GM19467 (cell line): ENCODE data around the gene PMM2.

ENCODE experiments used
- ATAC-seq: cut with Tn5 transposase; IDR thresholded peaks from one replicate; pipeline ENCODE4 v1.9.1; 2021; ENCODE audit warnings: mild to moderate bottlenecking, moderate library complexity; ENCODE audit not compliant: unreplicated experiment

PMM2 gene

DNA sequence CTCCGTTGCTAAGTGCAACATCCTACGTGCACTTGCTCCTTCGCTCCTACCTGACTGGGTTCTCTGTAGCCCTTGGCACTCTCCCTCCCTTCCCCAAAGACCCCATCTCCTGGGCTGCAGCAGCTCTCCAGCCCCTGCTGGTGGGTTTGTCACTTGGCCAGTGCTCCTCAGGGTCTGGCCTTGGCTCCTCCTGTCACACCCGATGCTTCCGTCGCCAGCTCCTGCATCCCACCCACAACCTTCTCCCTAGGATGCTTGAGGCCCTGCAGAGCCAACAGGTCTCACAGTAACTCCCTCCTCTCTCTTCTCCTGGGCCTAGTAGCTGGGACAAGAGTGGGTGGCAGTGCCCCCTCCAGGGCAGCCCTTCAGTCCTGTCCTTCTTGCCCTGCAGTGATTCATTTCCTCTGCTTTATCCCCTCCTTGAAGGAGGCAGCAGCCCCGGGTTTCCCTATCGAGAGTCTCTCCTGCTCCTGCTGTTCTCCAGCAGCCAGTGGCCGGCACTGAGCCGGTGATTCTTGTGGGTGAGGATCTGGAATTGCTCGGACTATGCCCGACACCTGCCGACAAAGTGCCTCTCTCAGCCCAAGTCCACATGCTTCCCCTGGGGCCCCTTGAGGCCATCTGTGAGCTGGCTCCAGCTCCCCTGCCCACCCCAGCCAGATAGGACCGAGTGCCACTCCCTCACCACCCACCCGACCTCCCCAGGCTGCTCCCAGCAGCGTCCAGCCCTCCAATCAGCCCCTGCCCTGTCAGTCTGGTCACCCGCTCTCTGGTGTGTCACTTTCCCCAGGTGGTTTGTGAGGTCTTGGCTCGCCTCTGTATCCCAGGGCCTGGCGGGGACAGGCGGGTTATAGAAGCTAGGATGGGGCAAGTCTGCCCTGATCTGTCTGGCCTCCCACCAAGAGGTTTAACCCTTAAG is 88.3 kb downstream of the PMM2 start:
- ATAC-seq = no peak

DNA sequence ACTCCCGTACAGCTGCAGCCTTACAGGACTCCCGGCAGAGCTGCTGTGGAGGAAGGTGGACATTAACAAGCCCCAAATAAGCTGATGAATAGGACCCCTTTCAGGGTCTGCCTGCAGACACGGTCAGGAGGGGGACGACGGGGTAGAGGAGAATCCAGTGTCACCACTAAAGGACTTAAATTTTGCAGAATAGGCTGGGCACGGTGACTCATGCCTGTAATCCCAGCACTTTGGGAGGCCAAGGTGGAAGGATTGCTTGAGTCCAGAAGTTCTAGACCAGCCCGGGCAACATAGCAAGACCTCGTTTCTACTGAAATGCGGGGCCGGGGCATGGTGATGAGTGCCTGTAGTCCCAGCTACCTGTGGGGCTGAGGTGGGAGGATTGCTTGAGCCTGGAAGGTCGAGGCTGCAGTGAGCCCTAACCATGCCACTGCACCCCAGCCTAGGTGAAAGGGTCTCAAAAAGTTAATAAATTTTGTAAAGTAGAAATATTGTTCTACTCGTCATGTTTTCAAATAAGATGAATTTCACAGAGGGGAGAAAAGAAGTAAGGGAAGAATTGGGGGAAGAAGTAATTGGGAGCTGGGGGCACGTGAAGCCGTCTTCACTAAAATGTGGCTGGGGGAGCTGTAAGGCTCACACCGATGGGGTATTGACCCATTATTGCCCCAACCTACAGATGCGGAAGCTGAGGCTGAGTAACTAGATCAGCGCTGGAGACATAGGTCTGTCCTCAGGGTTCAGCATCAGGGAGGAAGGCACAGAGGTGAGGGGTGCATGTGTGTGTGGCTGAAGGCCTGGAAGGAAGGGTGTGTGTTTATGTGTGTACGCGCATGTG is 89.2 kb downstream of the PMM2 start:
- no peak for ATAC-seq

DNA sequence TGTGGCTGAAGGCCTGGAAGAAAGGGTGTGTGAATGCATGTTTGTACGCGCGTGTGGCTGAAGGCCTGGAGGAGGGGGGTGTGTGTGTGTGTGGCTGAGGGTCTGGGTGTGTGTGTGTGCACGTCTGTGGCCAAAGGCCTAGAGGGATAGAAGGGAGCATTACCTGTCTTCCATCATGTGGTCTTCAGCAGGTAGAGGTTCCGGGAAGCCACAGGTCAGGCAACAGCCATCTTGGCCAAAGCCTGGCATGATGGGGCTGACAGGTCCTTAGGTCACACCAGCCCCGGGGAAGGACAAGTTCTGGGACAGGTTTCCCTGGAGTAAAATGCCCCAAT is 89.8 kb downstream of the PMM2 start:
- ATAC-seq = no peak

DNA sequence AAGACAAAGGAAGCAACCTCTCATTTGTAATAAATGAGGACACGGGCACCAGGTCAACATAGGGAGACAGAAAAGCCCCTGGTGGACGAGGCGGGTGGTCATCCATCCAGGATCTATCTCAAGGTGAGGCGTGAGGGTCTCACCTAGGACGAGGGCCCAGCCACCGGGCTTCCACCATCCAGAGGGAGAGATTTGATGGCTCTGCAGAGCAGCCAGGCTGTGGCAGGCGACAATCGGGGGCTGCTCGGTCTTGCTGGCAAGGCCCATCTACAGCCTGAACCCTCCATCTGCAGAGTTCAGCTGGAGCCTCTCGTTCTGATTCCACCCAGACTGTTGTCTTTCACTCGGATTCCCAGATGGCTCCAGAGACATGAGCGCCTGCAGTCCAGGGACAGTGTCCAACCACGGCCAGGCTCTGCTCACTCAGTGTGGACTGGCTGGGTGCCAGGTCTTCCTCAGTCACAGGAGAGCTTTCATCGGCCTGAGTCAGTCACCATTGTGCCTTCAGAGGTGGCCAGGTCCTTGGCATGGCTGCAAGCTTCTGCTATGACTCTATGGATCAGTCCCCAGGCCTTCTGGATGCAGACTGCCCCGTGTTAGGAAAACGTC is 90.4 kb downstream of the PMM2 start:
- no peak for ATAC-seq

DNA sequence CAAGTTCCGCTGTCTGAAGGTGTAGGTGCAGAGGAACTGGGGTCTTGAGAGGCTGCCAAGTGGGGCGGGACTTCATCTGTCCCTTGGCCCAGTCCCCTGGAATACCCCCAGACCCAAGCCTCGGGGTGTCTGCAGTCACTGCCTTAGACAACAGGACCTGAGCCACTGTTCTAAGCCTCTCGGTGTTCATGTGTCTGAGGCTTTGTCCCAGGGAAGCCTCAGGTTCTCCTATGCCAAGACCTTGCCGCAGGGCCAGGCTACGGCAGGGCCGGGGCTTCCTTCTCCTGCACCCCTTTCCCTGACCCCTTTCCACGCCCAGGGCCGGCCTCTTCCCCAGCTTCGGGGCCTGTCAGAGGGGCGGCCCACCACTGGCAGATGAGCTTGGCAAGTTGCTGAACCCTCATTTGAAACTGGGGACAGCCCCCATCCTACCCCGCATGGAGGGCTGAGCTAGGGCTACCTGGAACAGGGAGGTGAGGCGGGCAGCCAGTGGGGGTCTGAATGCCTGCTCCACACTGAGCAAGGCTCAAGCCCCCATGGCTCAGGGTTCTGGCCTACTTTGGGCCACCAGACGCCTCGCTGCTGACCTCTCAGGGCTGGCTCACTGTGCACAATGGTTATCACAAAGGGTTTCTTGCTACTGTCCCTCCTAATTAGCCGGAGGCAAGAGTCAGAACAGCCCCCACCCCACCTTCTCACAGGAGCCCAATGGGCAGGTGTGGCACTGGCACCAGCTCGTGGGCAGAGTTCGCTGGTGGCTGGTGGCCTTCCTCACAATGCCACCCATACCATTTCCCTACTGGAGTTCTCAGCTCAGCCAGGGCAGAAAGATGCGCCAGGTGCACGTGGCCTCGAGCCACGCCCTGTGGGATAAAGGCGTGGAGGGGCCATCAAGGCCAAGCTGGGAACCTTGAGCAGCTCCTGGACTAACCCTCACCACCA is 91.6 kb downstream of the PMM2 start:
- ATAC-seq = no peak

DNA sequence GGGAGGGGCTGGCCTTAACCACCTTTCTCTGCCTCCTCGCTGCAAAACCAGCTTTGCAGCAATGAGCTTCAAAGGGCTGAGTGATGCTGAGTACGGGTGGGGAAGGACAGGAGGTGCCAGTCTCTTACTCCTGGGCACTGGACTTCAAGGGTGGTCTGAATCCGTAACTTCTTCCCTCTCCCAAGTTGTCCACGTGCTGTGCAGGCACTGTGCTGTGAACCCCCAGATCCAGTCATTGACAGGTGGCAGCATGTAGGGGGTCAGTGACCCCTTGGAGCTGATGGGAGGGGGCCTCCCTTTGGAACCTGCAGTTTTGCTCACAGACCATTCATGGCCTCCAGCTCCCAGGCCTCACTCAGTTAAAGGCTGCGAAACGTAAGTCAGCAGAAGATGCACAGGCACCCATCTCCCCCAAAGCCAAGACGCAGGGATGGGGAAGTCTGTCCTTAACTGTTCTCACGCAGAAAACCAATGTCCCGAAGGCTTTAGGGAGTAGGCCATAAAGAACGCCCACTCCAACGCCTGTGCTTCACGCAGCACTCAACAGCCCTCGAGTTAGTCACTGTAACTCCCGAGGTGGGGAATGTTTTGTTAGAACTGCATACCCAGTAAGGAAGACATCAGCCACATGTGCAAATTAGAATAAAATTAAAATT is 92.4 kb downstream of the PMM2 start:
- no peak for ATAC-seq

DNA sequence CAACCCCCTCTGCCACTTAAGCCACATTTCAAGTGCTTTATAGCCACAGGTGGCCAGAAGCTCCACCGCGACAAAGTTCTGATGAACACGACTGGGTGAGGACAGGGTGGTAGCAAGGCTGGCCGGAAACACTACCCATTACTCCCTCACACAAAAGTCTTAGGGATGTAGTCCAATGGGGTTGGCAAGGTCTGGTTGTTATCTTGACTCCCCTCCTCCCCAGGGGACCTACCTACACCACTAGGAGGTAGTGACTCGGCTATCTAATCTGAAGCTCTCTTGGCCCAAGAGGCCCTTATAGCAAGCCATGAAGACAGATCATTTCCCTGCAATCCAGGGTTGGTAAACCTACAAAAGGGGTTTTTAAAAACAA is 92.9 kb downstream of the PMM2 start:
- no peak for ATAC-seq

DNA sequence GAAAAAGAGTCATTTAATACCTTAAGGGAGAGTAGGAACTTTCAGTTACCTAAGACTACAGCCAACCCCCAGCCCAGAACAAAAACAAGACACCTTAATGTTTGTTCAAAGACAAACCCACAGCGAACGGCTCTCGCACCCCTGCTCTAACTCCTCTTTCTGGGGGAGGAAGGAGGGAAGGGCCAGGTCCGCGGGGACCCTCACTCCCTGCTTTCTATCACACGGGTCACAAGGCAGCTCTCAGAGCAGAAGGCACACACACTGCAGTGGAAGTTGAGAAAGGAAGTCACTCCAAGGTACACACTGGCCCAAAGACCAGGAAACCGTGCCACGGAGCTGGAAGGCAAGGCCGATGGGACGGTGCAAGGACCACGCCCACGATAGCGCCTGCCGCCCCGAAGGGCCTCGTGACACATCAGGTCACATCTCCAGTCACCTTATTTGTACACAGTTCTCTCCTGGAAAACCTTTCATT is 94.5 kb downstream of the PMM2 start:
- ATAC-seq = peak; percentile 9

DNA sequence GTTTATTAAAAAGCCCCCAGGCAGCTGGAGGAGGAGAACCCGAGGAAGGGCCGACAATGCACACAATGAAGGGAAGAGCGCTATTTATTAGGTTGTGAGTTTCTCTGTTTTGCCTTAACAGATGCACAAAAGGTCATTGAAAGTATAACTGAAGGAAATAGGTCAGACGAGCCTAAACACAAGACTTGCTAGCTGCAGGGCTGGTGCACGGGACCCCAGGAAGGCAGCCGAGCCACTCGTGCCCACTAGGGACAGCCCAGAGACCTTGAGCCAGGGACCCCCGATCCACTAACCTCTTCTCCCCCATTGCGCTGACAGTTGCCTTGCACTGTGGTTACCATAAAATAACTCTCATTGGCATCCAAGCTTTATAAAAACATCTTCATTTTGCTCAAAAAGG is 95.8 kb downstream of the PMM2 start:
- no peak for ATAC-seq

DNA sequence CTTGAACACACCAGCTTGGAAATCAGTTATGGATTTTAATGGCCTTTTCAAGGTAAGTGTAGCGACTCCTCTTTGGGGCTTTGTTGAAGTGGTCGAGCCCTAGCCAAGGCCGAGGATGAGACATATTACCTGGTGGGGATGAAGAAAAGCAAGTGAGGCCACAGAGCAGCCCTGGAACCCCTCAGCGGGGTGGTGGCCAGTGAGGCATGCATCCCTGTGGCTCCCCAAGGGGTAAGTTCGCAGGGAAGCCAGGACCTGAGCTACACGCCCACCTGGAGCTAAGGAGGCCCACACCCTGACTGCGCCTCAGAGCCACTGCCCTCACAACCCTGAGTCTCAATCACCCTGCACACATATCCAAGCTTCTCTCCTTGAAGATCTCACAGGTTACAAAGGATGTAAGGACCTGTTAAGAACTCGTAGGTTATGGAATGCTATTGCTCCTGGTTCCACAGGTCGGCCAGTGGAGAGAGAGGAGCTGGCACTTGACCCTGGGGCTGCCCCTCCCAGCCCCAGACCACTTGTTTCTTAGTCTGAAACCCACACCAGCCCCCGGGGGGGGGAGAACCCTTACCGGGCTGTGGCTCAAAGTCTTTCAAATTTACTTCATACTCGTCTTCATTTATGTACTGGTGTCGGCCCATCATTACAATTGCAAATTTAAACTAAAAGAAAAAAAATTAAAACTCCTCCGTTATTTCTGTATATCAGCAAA is 96.5 kb downstream of the PMM2 start:
- ATAC-seq = no peak

DNA sequence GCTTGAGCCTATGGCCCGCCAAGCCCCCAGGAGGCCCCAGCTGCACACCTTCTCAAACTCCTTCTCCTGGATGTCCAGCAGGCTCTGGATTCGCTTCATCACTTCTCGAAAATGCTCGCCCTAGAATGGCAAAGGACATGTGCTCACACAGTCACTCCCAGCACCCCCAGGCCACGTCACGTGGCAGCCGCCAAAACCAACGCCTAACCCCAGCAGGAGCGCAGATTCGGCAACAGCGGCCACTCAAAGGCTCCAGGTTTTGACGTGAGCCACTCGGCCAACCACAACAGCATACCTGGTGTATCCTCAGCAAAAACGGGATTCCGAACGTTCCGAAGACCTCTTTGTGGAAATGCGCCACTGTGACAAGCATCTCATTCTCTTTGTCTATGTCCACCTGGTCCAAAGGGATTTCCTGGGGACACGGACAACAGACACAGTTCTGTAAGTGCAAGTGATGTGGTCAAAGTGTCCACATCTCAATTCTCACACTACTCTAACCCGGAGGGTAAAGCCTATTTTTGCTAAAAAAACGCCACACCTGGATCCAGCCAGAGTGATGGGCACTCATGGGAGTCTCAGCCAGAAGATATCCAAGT is 97.2 kb downstream of the PMM2 start:
- ATAC-seq = no peak

DNA sequence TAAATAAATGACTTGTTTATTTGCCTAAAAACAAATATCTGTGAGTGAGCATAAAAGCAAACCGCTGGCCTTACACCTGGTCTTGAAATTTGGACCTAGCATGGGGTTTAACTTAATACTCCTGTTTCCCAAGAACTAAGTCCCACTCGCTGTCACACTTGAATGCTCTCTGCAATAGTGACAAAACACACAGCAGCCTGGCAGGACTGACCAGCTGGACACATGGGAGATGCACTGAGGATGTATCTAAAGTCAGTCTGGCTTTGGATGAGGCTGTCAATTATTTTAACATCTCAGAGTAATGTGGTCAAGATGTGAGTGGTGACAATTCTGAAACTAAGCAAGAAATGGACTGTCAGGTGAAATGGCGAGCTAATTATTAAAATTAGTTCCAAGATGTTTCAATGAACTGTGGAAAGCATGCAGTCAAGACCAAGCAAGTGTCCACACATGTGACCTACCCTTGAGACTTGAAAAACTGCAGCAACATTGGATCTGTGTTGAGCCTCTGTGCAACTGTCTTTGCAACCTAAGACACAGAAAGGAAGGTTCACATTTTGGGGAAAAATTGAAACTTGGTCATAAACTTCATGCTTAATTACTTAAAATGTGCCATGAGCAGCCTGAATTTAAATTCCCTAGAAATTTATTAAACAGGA is 101.2 kb downstream of the PMM2 start:
- ATAC-seq = no peak
